Stomach (tissue), 9 donors: ENCODE measurements around the gene INF2. TPM values are rescaled to one million over a fixed set of nuclear protein-coding genes. Genes with fewer than 3 reads are reported as not detected.

ENCODE experiments used
- DNase-seq, 2 donors: peaks; one replicate each; pipeline versions ENCODE4 v3.0.0 to v3.0.0-alpha.2; 2013 to 2019
- H3K27ac ChIP-seq, 5 donors: fragments of 200-600 bp in 4 of 5; sonication (generic) in 4 of 5; one replicate each; pipeline ENCODE4 v1.5.1; 2013 to 2019; ENCODE audit warnings: mild to moderate bottlenecking in 1 of 5, moderate library complexity in 1 of 5
- H3K27me3 ChIP-seq, 3 donors: fragments of 200-600 bp; sonication (generic); one replicate each; pipeline ENCODE4 v1.5.1; 2017 to 2019; ENCODE audit warnings: mixed run types in 1 of 3
- H3K36me3 ChIP-seq, 4 donors: fragments of 200-600 bp; sonication (generic); 1 replicate in 3 of 4; 2 replicates in 1 of 4; pipeline ENCODE4 v1.5.1; 2016 to 2019
- H3K4me1 ChIP-seq, 4 donors: fragments of 200-600 bp; sonication (generic); one replicate each; pipeline ENCODE4 v1.5.1; 2016 to 2019
- H3K4me3 ChIP-seq, 4 donors: fragments of 200-600 bp; sonication (generic) in 3 of 4; one replicate each; pipeline ENCODE4 v1.5.1; 2016 to 2019; ENCODE audit warnings: mild to moderate bottlenecking in 1 of 4
- H3K9me3 ChIP-seq, 4 donors: fragments of 200-600 bp; sonication (generic); one replicate each; pipeline ENCODE4 v1.5.1; 2016 to 2019
- EP300 ChIP-seq: sonication (generic); formaldehyde crosslinking; IDR thresholded peaks from one replicate; pipeline ENCODE4 v1.6.1; 2017; ENCODE audit warnings: antibody characterized with exemption
- POLR2A ChIP-seq, 4 donors: fragments of 450-650 bp; IDR thresholded peaks; one replicate each; pipeline ENCODE4 v1.6.1; 2016; ENCODE audit warnings: antibody characterized with exemption in 4 of 4, control low read depth in 2 of 4, mild to moderate bottlenecking in 1 of 4, moderate library complexity in 1 of 4
- POLR2AphosphoS5 ChIP-seq, 3 donors: sonication (generic); formaldehyde crosslinking; IDR thresholded peaks; one replicate each; pipeline ENCODE4 v1.6.1; 2016; ENCODE audit warnings: antibody characterized with exemption in 3 of 3
- WGBS, 5 donors: extraction: QIAGEN DNeasy Blood & Tissue Kit in 3 of 5; methylation state at CpG; one replicate each; pipeline versions ENCODE4 v1.1.5 to v1.1.7; 2013 to 2018; 5-methylcytosine and 5-hydroxymethylcytosine counted together
- intact Hi-C: fragments of 100-400 bp; cut with DNase I; formaldehyde crosslinking; loops from one replicate; pipeline ENCODE4 v1.15.1; 2023; ENCODE audit warnings: low total_unique reads
- polyA plus RNA-seq, 3 donors: library from polyadenylated mRNA; stranded (reverse); fragments of 200-250 nt; gene quantifications; one replicate each; pipeline ENCODE4 v1.2.3, GENCODE V29; 2013
- total RNA-seq, 5 donors: library from RNA; depleted of rRNA; stranded (reverse); fragments of >200 nt; gene quantifications; one replicate each; pipeline versions ENCODE4 v1.1.0 to v1.2.3, GENCODE V29; 2014 to 2016
- TF ChIP-seq, protein P1 (sequence below), 7 experiments: fragments of 450-650 bp in 4 of 7; fragments of 200-600 bp in 3 of 7; sonication (generic) in 3 of 7; IDR thresholded peaks; one replicate each; pipeline ENCODE4 v1.5.1; 2016 to 2019; ENCODE audit warnings: antibody characterized with exemption in 7 of 7, control low read depth in 2 of 7, mild to moderate bottlenecking in 1 of 7
- donor health status: healthy with polysubstance abuse.
- donor health status: Bipolar disorder and iron deficiency.
- donor health status: healthy.

INF2 gene
- total and polyA plus RNA-seq, 8 donors, result 45.9 to 385 (median 146) TPM

DNA sequence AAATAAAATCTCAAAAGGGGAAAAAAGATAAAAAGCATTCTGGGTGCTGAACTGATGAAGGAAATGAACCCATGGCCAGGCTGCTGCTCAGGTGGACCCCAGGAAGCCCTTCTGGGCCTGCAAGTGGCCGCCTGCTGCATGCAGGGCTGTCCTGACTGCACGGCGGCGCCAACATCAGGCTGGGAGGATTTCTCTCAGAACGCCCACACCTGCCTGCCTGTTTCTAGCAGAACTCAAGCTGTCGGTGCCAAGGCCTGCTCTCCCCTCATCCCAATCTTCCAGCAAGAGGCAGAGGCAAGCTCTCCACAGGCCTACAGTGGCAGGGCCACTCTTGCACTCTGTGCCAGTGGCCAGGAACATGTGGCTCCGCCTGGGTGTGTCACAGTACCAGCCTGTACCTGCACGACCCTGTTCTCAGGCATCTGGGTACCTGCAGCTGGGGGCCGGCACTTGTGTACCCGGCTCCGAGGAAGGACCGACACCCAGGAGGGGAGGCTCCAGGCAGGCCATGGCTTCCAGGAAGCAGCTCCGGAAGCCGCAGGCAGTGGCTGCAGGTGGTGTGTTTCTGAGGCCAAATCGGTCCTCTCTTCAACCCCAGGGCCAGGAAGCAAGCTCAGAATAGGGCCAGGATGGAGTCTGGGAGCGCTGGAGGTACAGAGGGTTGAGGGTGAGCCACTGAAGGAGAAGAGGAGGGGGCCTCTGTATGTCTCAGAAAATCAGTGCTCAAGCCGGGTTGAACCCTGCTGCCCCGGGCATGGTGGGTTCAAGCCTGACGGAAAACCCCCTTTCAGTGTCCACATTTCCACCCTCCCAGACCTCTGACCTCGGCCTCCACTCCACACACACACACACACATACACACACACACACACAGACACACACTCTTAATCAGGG, 2.5 kb upstream of the INF2 start:
- Histone ChIP-seq H3K4me3 (no peak overlapping the region), H3K36me3 (peaks cover 0 to under 1% (median 0%) of the 10 kb centered on the region in 4 donors), H3K9me3 (no peaks in the 10 kb centered on the region), H3K27ac (peak overlapping the region; percentile 90 to 96 (median 92)), H3K27me3 (no peaks in the 10 kb centered on the region), H3K4me1 (peaks cover 54 to 65% (median 62%) of the 10 kb centered on the region in 4 donors)
- intact Hi-C loops, result no loop called here
- 35 to 53% (median 49%) methylated on average over 17 to 20 of the region's 20 CpGs for WGBS, 5 donors
- DNase-seq, result peak; percentile 65 to 75
- no peak for TF ChIP-seq EP300
- TF ChIP-seq POLR2AphosphoS5 (IDR thresholded peaks at IDR 0.05), result peak in 2 of 3 donors; percentile 50 to 60

DNA sequence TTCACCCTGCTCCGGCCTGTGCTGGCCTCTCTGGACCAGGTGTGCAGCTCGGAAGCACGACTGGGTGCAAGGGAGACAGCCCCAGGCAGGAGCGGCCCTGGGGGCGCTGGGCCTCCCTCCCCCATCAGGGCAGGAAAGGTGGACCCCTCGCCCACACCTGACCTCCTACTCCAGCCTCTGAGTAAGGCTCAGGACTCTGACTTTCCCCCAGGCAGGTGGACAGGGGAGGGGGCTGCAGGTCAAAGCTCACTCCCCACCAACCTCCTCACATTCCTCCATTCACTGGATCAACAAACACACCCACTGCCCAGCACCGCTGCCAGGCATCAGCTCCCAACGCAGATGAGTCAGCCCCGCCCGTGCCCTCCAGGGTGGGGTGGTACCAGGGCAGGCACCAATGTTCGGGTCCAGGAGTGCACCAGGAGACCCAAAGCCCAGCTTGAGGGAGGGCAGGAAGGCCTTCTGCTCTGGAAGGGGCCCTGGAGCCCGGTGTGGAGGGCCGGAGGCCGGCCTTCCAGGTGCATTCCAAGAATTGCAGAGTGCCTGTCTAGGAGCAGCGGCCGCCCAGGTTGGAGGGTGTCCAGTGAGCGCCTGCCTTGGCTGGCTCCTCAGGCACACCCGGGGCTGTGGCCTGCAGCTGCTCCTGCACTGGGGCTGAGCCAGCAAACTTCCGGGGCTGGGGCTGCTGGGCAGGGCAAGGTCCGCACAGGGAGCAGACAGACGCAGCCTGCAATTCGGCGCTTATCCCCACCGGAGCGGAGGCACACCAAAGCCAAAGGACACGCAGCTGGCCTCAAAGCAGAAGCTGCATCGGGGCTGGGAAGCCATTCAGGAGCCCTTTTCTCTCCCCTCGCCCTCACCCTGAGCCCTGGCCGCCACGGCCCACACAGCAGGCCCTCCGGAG, 1.6 kb upstream of the INF2 start:
- DNase-seq, result peak; percentile 94 to 96
- H3K4me1 ChIP-seq, result peaks cover 54 to 65% (median 62%) of the 10 kb centered on the region in 4 donors
- no peaks in the 10 kb centered on the region for H3K27me3 ChIP-seq
- peak overlapping the region; percentile 90 to 96 (median 92) for H3K27ac ChIP-seq
- intact Hi-C loops, result no loop called here
- H3K4me3 ChIP-seq, result peak overlapping the region in 3 of 4 donors; percentile 7 to 97 (median 65)
- no peaks in the 10 kb centered on the region for H3K9me3 ChIP-seq
- WGBS, 5 donors, result 24 to 39% (median 28%) methylated on average over 25 to 31 of the region's 31 CpGs
- peak in 2 of 3 donors; percentile 71 to 90 for TF ChIP-seq POLR2AphosphoS5 (IDR thresholded peaks at IDR 0.05)
- no peak for TF ChIP-seq EP300
- TF ChIP-seq POLR2A (IDR thresholded peaks at IDR 0.05), result peak in 1 of 4 donors; percentile 36
- TF ChIP-seq, protein P1, sequence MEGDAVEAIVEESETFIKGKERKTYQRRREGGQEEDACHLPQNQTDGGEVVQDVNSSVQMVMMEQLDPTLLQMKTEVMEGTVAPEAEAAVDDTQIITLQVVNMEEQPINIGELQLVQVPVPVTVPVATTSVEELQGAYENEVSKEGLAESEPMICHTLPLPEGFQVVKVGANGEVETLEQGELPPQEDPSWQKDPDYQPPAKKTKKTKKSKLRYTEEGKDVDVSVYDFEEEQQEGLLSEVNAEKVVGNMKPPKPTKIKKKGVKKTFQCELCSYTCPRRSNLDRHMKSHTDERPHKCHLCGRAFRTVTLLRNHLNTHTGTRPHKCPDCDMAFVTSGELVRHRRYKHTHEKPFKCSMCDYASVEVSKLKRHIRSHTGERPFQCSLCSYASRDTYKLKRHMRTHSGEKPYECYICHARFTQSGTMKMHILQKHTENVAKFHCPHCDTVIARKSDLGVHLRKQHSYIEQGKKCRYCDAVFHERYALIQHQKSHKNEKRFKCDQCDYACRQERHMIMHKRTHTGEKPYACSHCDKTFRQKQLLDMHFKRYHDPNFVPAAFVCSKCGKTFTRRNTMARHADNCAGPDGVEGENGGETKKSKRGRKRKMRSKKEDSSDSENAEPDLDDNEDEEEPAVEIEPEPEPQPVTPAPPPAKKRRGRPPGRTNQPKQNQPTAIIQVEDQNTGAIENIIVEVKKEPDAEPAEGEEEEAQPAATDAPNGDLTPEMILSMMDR (IDR thresholded peaks at IDR 0.05), result no peak
- peaks cover 0 to 10% (median 5%) of the 10 kb centered on the region in 4 donors for H3K36me3 ChIP-seq

DNA sequence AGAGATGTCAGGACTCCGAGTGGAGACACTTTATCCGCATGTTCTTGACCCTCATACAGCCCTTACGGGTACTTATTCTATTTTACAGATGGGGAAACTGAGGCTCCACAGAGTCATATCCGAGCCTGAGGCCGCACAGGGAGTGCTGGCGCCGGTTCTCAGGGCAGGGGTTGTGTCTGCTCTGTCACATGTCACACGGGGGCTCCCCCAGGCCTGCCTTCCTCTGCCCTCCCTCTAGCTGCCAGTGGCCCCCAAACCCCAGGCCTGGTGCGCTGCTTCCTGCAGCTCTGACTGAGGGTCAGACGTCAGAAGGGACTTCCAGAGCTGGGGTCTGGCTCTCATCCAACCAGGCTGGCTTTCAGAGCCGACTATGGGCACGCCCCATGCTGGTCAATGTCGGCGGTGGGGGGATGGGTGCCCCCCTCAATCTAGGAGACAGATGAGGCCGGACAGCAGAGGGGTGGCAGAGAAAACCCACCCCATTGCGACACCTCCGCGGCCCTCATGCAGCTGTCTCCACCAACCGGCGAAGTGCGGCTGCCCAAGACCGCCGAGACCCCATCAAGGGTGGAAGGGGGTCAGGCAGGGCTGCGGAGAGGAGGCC, 811 bp upstream of the INF2 start:
- Histone ChIP-seq H3K36me3 (peaks cover 0 to 13% (median 7%) of the 10 kb centered on the region in 4 donors), H3K4me3 (peak overlapping the region; percentile 65 to 97 (median 94)), H3K27ac (peak overlapping the region; percentile 90 to 96 (median 92)), H3K4me1 (peaks cover 61 to 70% (median 66%) of the 10 kb centered on the region in 4 donors), H3K27me3 (no peaks in the 10 kb centered on the region), H3K9me3 (no peaks in the 10 kb centered on the region)
- 23 to 34% (median 24%) methylated on average over 12 to 24 of the region's 24 CpGs for WGBS, 5 donors
- peak; percentile 59 to 80 for DNase-seq
- intact Hi-C loops, result no loop called here
- TF ChIP-seq POLR2A (IDR thresholded peaks at IDR 0.05) (no peak), EP300 (no peak), POLR2AphosphoS5 (IDR thresholded peaks at IDR 0.05) (no peak)
- TF ChIP-seq, protein P1 (IDR thresholded peaks at IDR 0.05), result no peak

DNA sequence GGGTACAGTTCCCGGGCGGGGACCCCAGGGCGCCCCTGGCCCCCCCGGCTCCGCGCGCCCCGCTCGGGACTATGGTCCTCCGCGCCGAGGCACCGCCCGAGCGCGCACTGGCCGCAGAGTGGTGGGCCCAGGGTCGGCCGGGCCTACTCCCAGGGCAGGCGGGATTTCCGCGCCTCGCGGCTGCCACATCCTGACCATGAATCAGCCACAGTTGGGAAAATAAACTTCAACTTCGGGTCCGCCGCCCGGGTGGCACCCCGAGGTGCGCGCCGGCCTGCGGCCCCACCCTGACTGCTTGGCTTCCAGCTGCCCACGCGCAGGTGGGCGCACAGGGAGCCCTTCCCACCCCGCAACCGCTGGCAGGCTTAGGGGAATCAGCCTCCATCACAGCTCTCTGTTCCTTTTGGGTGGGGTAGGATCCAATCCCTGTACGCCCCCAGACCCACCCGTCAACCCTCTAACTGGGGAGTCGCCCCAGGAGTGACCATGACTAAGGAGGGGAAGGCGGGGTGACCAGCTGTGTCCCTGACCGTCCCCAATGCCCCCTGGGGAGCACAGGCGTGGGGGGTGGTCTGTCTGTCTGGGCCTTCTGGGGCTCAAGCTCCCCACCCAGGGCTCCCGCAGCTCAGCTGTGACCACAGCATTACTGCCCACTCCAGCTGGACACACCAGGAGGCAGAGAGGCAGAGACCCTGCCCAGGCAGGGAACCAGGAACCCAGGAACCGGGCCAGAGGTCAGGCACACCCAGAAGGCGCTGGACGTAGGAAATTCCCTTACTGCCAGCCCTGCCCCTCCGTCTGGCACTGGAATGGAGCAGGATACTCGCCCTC, 678 bp downstream of the INF2 start:
- peak; percentile 70 to 72 for DNase-seq
- Histone ChIP-seq H3K36me3 (peaks cover 0 to 13% (median 7%) of the 10 kb centered on the region in 4 donors), H3K4me3 (peak overlapping the region; percentile 65 to 97 (median 94)), H3K27ac (peak overlapping the region; percentile 90 to 93 (median 92)), H3K4me1 (peaks cover 76 to 84% (median 81%) of the 10 kb centered on the region in 4 donors), H3K27me3 (no peaks in the 10 kb centered on the region), H3K9me3 (no peaks in the 10 kb centered on the region)
- 2 to 4% (median 2%) methylated on average over 24 to 50 of the region's 50 CpGs for WGBS, 5 donors
- TF ChIP-seq POLR2A (IDR thresholded peaks at IDR 0.05) (no peak), EP300 (no peak), POLR2AphosphoS5 (IDR thresholded peaks at IDR 0.05) (peak in 2 of 3 donors; percentile 27 to 36)
- TF ChIP-seq, protein P1 (IDR thresholded peaks at IDR 0.05), result no peak
- intact Hi-C loops, result no loop called here
